HG03520 (cell line): ENCODE results near the gene FHL3.

ENCODE experiments used
- ATAC-seq: cut with Tn5 transposase; IDR thresholded peaks from one replicate; pipeline ENCODE4 v1.9.1; 2021; ENCODE audit warnings: mild to moderate bottlenecking, moderate library complexity; ENCODE audit not compliant: unreplicated experiment

Gene FHL3

DNA sequence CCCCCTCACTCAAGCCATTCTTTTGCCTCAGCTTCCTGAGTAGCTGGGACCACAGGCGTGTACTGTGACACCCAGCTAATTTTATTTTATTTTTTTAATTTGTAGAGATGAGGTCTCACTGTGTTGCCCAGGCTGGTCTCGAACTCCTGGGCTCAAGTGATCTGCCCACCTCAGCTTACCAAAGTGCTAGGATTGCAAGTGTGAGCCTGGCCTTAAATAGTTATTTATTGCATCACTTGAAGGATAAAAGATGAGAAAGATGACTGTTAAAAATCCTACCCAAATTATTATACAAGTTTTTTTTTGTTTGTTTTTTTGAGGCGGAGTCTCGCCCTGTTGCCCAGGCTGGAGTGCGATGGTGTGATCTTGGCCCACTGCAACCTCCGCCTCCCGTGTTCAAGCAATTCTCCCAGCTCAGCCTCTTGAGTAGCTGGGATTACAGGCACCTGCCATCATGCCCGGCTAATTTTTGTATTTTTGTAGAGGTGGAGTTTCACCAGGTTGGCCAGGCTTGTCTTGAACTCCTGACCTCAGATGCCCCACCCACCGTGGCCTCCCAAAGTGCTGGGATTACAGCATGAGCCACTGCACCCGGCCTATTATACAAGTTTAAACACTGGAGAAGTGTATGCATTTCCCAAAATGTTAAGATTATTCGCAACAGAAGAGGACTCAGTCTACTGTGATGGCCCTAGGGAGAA is 9.6 kb upstream of the FHL3 start:
- no peak for ATAC-seq

GRCh38 chr1:38014171-38014570 is 8.9 kb upstream of the FHL3 start:
- ATAC-seq = no peak

DNA sequence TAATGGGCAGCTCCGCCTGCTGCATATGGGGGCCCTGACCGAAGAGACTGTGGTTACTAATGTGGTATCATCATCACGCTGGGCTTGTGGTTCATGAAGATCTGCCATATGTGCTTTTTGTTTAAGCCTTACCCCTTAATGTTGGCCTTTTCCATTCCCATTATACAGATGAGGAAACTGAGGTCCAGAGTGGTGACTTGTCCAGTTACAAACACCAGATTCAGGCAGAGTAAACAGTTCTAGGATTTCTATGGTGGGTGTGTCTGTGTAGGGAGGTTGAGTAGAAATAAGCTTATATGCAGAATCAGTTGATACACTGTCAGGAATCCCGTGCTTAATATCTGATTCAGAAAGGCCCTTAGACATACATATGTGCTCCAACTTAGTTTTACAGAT is 7.9 kb upstream of the FHL3 start:
- ATAC-seq = no peak

GRCh38 chr1:38012363-38013226 is 7.3 kb upstream of the FHL3 start, which contains the start of gene UTP11:
Gene UTP11, plus strand, starts transcription at chr1:38012734. Its CDS starts 69 bp downstream, at chr1:38012803.
- peak; percentile 96 for ATAC-seq

- no peak for ATAC-seq
Measured at GRCh38 chr1:38009841-38010180, 4.5 kb upstream of the FHL3 start.

DNA sequence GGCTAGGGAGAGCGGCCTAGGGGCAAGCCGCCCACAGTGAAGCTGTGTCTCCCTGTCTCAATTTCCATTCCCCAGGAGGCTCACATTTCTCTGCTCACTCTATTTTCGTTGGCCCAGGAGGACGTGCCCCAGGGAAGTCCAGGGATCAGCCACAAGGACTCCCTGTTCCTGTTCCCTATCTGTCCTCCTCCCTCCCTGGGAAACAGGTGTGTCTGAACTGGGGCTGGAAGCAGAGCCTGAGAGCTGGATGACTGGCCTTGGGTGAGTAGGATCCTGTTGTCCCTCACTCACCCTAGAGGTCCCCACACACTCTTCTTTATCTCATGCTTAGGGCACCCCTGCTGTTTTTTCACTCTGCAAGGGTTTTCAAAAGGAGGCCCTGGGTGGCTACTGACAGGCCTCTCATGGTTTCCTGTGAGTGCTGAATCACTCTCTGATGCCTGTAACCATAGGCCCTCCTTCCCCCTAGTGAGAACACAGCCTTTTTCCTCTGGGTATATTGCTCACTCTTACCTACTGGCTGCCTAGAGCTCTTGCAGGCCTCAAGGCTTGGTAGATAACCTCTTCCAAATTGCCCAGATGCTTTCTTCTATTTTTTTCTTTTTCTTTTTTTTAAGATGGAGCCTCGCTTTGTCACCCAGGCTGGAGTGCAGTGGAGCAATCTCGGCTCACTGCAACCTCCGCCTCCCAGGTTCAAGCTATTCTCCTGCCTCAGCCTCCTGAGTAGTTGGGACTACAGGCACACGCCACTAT is 4.0 kb upstream of the FHL3 start:
- ATAC-seq = no peak

DNA sequence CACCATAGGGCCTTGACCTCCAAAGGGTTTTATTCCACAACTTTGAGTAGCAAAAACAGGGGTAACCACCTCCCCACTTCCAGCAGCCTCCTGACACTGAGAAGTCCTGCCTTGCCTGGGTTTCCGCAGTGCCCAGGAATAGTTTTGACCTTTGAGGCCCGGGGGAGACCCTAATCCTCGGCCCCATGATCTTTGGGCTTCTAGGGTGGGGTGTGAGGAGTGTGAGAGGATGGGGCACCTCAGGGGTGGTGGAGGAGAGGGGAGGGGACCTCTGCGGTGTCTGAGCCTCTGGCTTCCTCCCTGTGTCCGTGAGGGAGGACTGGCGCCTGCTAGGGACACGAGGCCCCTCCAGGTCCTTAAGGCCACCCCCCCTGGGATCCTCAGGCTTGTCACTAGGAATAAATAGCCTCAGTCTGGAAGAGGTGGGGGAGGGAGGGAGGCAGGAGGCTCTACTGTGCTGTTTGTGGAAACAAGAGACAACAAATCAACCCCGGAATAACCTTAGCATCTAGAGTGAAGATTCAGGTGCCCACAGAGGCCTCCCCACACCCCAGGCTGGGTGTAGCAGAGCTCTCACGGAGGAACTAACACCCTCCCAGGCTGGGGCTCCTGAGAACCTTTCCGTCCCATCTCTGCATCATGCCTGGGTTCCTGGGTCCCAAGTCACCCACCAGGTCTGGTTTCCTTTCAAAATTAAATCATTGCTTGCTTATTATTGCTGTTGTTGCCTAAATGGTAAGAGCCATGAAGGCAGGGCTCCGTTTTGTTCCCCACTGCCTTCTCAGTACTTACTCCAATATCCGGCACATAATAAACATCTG is 904 bp upstream of the FHL3 start:
- ATAC-seq = no peak

DNA sequence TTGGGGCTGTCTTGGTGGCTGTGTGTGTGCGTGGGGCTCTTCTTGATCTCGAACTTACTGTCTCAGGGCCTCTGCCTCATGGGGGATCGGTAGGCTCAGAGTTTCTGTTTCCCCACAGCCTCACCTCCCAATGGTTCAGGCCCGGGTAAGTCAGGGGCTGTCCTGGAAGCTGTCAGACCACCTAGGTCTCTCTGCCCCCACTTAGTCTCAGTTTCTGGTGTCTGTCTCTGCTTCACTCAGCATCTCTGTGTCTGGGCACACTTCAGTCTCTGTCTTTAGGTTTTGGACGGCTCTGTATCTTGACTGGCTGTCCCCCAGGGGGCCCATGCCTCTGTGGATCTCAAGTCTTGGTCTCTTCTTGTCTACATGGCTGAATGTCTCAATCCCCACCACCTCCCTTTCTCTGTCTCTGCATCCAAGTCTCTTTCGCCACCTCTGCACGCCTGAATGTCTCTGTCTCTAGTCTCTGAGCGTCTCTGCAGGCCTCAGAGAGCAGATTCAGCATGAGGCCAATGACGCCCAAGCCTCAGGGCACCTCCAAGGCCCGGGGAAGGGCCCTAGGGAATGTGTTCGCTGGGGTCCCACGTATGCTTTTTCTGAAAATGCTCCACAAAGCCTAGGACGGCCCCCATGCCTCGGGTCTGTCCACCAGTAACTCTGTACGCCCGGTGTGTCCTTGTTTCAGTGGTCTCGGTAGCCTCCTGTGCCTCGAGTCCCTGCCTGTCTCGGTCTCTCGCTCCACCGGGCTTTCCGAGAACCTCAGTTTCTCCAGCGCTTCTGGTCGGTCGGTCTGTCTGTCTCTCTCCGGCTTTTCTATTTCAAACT is 818 bp downstream of the FHL3 start:
- ATAC-seq = no peak

DNA sequence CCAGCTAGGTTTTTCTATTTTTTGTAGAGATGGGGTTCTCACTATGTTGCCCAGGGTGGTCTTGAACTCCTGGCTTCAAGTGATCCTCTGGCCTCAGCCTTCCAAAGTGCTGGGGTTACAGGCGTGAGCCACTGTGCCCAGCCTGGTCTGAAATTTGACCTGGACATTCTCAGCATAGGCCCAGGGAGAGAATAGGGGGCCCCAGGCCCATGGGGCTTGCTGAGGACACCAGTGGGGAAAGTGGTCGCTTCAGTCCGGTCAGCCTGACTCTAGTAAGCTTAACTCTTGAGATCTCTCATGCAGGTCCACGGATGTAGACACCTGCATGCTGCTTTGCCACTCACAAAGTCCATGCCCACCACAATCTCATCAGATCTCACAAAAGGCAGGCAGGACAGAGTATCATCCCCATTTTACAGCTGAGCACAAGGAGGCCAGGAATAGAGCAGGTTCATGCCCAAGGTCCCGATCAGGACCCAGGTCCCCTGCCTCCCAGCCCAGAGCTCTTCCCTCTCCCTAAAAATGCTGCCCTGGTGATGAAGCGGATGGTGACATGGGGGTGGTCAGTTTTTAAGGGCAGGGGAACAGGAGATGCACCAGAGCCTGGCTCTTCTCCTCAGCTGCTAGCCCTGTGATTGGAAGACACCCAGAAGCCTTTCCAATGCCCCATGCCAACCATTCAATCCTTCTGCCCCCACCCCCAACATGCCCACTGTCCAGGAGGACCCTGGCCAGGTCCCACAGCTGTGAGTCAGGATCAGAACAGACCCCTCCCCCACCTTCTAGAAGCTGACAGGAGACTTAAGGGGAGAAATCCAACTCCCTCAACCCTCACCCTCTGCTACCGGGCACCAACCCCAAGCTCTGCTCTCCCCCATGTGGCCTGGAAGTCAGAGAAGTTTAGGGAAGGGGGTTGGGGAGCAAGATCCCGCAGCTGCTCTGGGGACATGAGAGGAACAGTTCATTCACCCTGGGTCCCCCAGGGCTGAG is 1.8 kb downstream of the FHL3 start:
- no peak for ATAC-seq

- ATAC-seq = no peak
Measured at GRCh38 chr1:38000529-38001455, 4.5 kb downstream of the FHL3 start.

DNA sequence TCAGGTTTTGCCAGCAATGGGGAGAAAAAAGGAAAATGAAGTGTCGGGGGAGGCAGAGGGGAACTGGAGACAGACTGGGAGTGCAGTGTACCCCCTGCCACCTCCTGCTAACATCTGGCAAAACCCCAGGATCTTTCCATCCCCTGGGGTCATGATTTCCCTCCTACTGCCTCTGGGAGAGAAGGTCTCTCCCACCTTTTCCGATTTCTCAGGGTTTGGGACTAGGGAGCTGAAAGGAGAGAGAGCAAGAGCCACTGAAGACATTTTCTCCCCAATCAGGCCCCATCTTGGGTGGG is 5.1 kb downstream of the FHL3 start:
- no peak for ATAC-seq

- ATAC-seq = no peak
Measured at GRCh38 chr1:37999430-38000232, 5.7 kb downstream of the FHL3 start.

DNA sequence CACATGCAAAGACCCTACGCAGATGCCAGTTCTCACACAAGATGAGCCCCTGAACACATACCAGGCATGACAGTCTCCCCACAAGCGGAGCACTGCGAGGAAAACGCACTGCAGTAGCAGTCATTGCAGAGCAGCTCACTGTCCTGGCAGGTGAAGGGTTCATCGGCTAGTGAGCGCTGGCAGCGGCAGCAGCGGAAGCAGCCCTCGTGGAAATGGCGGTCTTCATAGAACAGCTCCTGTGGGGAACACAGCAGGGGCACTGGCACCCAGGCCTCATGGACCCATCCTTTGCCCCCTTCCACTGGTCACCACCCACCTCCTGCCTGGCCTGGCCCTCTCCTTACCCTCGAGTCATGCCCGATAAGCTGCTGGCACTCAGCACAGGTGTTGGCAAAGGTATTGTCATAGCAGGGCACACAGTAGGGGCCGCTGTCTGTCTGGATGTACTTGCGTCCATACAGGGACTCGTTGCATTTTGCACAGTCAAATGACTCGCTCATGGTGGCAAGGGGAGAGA is 6.3 kb downstream of the FHL3 start:
- ATAC-seq = no peak

- ATAC-seq = no peak
Measured at GRCh38 chr1:37998089-37998808, 7.1 kb downstream of the FHL3 start.

- ATAC-seq = no peak
Measured at GRCh38 chr1:37997256-37998088, 7.8 kb downstream of the FHL3 start.
